Measurements from ENCODE around the gene CDCA7.

- TF ChIP-seq EP300 (conservative IDR thresholded peaks at IDR 0.05; ENCODE audit: poor library complexity, severe bottlenecking) (no peak), CTCF (IDR thresholded peaks at IDR 0.05; ENCODE audit: poor library complexity, severe bottlenecking) (no peak), POLR2AphosphoS5 (IDR thresholded peaks at IDR 0.05) (no peak)
Observed at GRCh38 chr2:173400760-173401159, 46.1 kb downstream of the CDCA7 start.
